GM12878 (cell line): ENCODE measurements around the gene OLIG3. TPM values are rescaled to one million over a fixed set of nuclear protein-coding genes. Genes with fewer than 3 reads are reported as not detected.

Source experiments
- ATAC-seq: fragments of 200-7000 bp; cut with Tn5 transposase; 3 replicates; pipeline ENCODE4 v1.9.1; 2020; ENCODE audit warnings: mild to moderate bottlenecking, moderate library complexity
- BruUV-seq: library from RNA; stranded (reverse); fragments of 400-500 nt; replicated peaks from 2 replicates; lab custom pipeline; 2021; lab: Mats Ljungman, UMichigan
- CTCF ChIA-PET: fragments of 300-600 bp; sonication (Branson Sonifier 250); formaldehyde crosslinking; extraction: SDS; loops from one replicate; lab custom pipeline; 2021; ENCODE audit warnings: inconsistent platforms; lab: Yijun Ruan, JAX
- POLR2A ChIA-PET: fragments of 350-600 bp; formaldehyde crosslinking; extraction: SDS; loops from one replicate; lab custom pipeline; 2021; ENCODE audit warnings: inconsistent platforms; lab: Charles Lee
- RAD21 ChIA-PET: fragments of 300-600 bp; sonication (Branson Sonifier 250); formaldehyde crosslinking; loops from one replicate; lab custom pipeline; 2023; ENCODE audit warnings: antibody characterized with exemption; ENCODE audit not compliant: unreplicated experiment; lab: Charles Lee
- SMC1A ChIA-PET: fragments of 300-600 bp; sonication (Branson Sonifier 250); formaldehyde crosslinking; loops from one replicate; lab custom pipeline; 2023; ENCODE audit not compliant: unreplicated experiment, uncharacterized antibody; lab: Charles Lee
- DNase-seq: peaks from one replicate; pipeline ENCODE4 v3.0.0-alpha.2; 2011; ENCODE audit warnings: low read depth, low spot score
- FAIRE-seq: peaks from 3 replicates; lab custom pipeline; 2011; peaks lifted over from hg19 to GRCh38; lab: Jason Lieb, UNC
- H2AFZ ChIP-seq: 2 replicates; pipeline ENCODE4 v1.6.0; 2011; ENCODE audit warnings: low read depth, low read length, control low read depth; ENCODE audit not compliant: control insufficient read depth
- H3K27ac ChIP-seq: 2 replicates; pipeline ENCODE4 v1.5.1; 2011; ENCODE audit warnings: control low read depth; ENCODE audit not compliant: control insufficient read depth, insufficient read depth
- H3K27me3 ChIP-seq, 2 experiments: replicated peaks in 1 of 2; 2 replicates each; pipeline versions ENCODE4 v1.6.0 to v1.6.1; 2011; ENCODE audit warnings: low read length in 1 of 2; ENCODE audit not compliant: control insufficient read depth in 2 of 2, insufficient read depth in 2 of 2
- H3K36me3 ChIP-seq, 2 experiments: 2 replicates each; pipeline ENCODE4 v1.5.1; 2011; ENCODE audit warnings: low read length in 1 of 2; ENCODE audit not compliant: control insufficient read depth in 2 of 2, insufficient read depth in 2 of 2
- H3K4me1 ChIP-seq: 2 replicates; pipeline ENCODE4 v1.6.1; 2011; ENCODE audit warnings: mild to moderate bottlenecking, low read length, moderate library complexity, mixed read lengths; ENCODE audit not compliant: control insufficient read depth, insufficient read depth
- H3K4me2 ChIP-seq: 2 replicates; pipeline ENCODE4 v1.6.0; 2011; ENCODE audit warnings: control low read depth; ENCODE audit not compliant: control insufficient read depth, insufficient read depth
- H3K4me3 ChIP-seq: fragments of 200-600 bp; sonication (generic); 2 replicates; pipeline ENCODE4 v1.5.1; 2016
- H3K79me2 ChIP-seq: 2 replicates; pipeline ENCODE4 v1.6.0; 2011; ENCODE audit warnings: low read length; ENCODE audit not compliant: control insufficient read depth, insufficient read depth
- H3K9ac ChIP-seq: 2 replicates; pipeline ENCODE4 v1.8.0; 2011; ENCODE audit warnings: low read length, control low read depth, mixed read lengths; ENCODE audit not compliant: control insufficient read depth, insufficient read depth
- H3K9me3 ChIP-seq: replicated peaks from 3 replicates; pipeline ENCODE4 v1.5.1; 2011; ENCODE audit warnings: mild to moderate bottlenecking, low read length; ENCODE audit not compliant: control insufficient read depth, insufficient read depth
- H4K20me1 ChIP-seq: 2 replicates; pipeline ENCODE4 v1.6.0; 2011; ENCODE audit not compliant: control insufficient read depth, insufficient read depth
- CEBPB ChIP-seq, 2 experiments: fragments of 150-350 bp in 1 of 2; IDR thresholded peaks; 2 replicates each; pipeline ENCODE4 v1.6.1; 2012 to 2014; ENCODE audit warnings: low read depth in 2 of 2, low read length in 2 of 2, borderline replicate concordance in 1 of 2, inconsistent platforms in 1 of 2
- HDAC6 ChIP-seq: fragments of 200-600 bp; sonication (generic); IDR thresholded peaks from one replicate; pipeline ENCODE4 v1.8.0; 2017; ENCODE audit warnings: antibody characterized with exemption; ENCODE audit not compliant: unreplicated experiment
- JUNB ChIP-seq: IDR thresholded peaks from 2 replicates; pipeline ENCODE4 v1.6.1; 2016; ENCODE audit warnings: antibody characterized with exemption, mild to moderate bottlenecking
- LARP7 ChIP-seq: fragments of 450-650 bp; IDR thresholded peaks from 2 replicates; pipeline ENCODE4 v1.6.1; 2017; ENCODE audit warnings: mild to moderate bottlenecking
- MYC ChIP-seq: IDR thresholded peaks from 2 replicates; pipeline ENCODE4 v1.6.1; 2011; ENCODE audit warnings: mild to moderate bottlenecking, low read length, moderate library complexity, inconsistent platforms; ENCODE audit not compliant: insufficient read depth, insufficient replicate concordance, insufficient read length, severe bottlenecking
- NR2C1 ChIP-seq: fragments of 450-650 bp; IDR thresholded peaks from 2 replicates; pipeline ENCODE4 v1.6.1; 2017; ENCODE audit warnings: antibody characterized with exemption, mild to moderate bottlenecking, moderate library complexity
- PML ChIP-seq: IDR thresholded peaks from 2 replicates; pipeline ENCODE4 v1.6.1; 2012; ENCODE audit warnings: low read length, inconsistent platforms
- POLR2AphosphoS5 ChIP-seq: IDR thresholded peaks from 2 replicates; pipeline ENCODE4 v1.6.1; 2011; ENCODE audit warnings: mild to moderate bottlenecking, low read length, inconsistent platforms
- RAD51 ChIP-seq: fragments of 450-650 bp; IDR thresholded peaks from 2 replicates; pipeline ENCODE4 v1.6.1; 2016; ENCODE audit warnings: moderate library complexity, mild to moderate bottlenecking, inconsistent platforms
- SP1 ChIP-seq: IDR thresholded peaks from one replicate; pipeline ENCODE4 v1.6.1; 2011; ENCODE audit warnings: low read depth, low read length
- USF1 ChIP-seq: IDR thresholded peaks from 2 replicates; pipeline ENCODE4 v1.6.1; 2011; ENCODE audit warnings: borderline replicate concordance, low read depth, mild to moderate bottlenecking, moderate library complexity, mixed read lengths, low read length; ENCODE audit not compliant: insufficient read depth; ENCODE audit errors: extremely low read length
- WGBS: methylation state at CpG from one replicate; pipeline ENCODE4 v1.1.6; 2016; ENCODE audit warnings: low lambda C conversion rate; ENCODE audit not compliant: insufficient replicate concordance, insufficient coverage; ENCODE audit errors: missing lambda C conversion rate; 5-methylcytosine and 5-hydroxymethylcytosine counted together
- in situ Hi-C: fragments of 300-500 bp; cut with MboI; formaldehyde crosslinking; loops from 9 replicates; pipeline ENCODE4 v1.14.3; 2018; ENCODE audit warnings: mixed read lengths
- intact Hi-C: fragments of 100-400 bp; cut with micrococcal nuclease; formaldehyde crosslinking; loops from one replicate; pipeline ENCODE4 v1.14.2; 2022; ENCODE audit not compliant: unreplicated experiment
- polyA plus RNA-seq, 11 experiments: library from polyadenylated mRNA; depleted of rRNA in 4 of 11; unstranded in 6 of 11; stranded (reverse) in 5 of 11; fragments of >200 nt; fragmentation: Nextera tagmentation in 4 of 11; fragmentation: Illumina TruSeq in 1 of 11; extraction: Ambion mirVana in 4 of 11; extraction: Trizol in 1 of 11; gene quantifications; 1 replicate in 1 of 11; 2 replicates in 10 of 11; pipeline versions ENCODE4 v1.2.1 to v1.2.3, GENCODE V29; 2011 to 2016; ENCODE audit warnings: inconsistent platforms in 2 of 11, missing spikeins in 2 of 11, low read depth in 1 of 11
- total RNA-seq, 4 experiments: library from RNA; depleted of rRNA in 3 of 4; stranded (reverse); fragments of >200 nt in 3 of 4; fragmentation: Illumina TruSeq in 1 of 4; extraction: Trizol in 1 of 4; gene quantifications; 2 replicates each; pipeline versions ENCODE4 v1.2.1 to v1.2.3, GENCODE V29; 2013 to 2021

The OLIG3 gene
- total and polyA plus RNA-seq, 10 of the 15 experiments (the other 5 are each of a cell fraction or from before 2014, with no cell fraction given), result not detected

GRCh38 chr6:137494988-137495702 lies 951 bp upstream of the OLIG3 start (continued):
- TF ChIP-seq POLR2AphosphoS5 (no peak), JUNB (no peak), USF1 (no peak), CEBPB (IDR thresholded peaks at IDR 0.05; ENCODE audit: borderline replicate concordance in 1 of 2, low read depth in 2 of 2, low read length in 2 of 2) (no peak), LARP7 (no peak), NR2C1 (no peak), RAD51 (no peak), SP1 (no peak)
- TF ChIP-seq, all 136 proteins: peak for 0

- in situ Hi-C loops (no loop called here), intact Hi-C loops (loop anchor here (5.0 kb wide), 1 partner anchor 416 kb away; no protein-coding TSS in a partner anchor)
- CTCF ChIA-PET, result no interaction called here
- H3K79me2 ChIP-seq, result no peaks in the 10 kb centered on the region
- FAIRE-seq, result no peak
- H3K27ac ChIP-seq, result no peak overlapping the region
- BruUV-seq, result no TSS peak
- H3K9me3 ChIP-seq, result peaks cover 2% of the 10 kb centered on the region; the same call in 1 of the 3 replicates
- POLR2A ChIA-PET, result interaction anchor here (0.7 kb wide), 1 partner anchor 33 kb away, joined by 3 read pairs; no protein-coding TSS in a partner anchor
- 70% methylated on average over 65 of the region's 77 CpGs for WGBS
- no peaks in the 10 kb centered on the region for H3K36me3 ChIP-seq
- no peaks in the 10 kb centered on the region for H3K4me1 ChIP-seq
- H2AFZ ChIP-seq, result no peak overlapping the region
- H3K4me2 ChIP-seq, result no peak overlapping the region
- H4K20me1 ChIP-seq, result no peaks in the 10 kb centered on the region
- no peak overlapping the region for H3K9ac ChIP-seq
- DNase-seq, result no peak
- RAD21 ChIA-PET, result no interaction called here
- TF ChIP-seq MYC, result no peak
- TF ChIP-seq HDAC6, result peak; percentile 66
- TF ChIP-seq PML, result no peak
- no peak for TF ChIP-seq RAD51
- TF ChIP-seq, all 136 proteins: peak for 1
- SMC1A ChIA-PET, result no interaction called here
- H3K27me3 ChIP-seq, result peaks cover 44 to 64% of the 10 kb centered on the region in 2 experiments
- no peak for ATAC-seq
- H3K4me3 ChIP-seq, result no peak overlapping the region
Measured at GRCh38 chr6:137493218-137494038, 766 bp downstream of the OLIG3 start.
